ENCODE data around the gene TEKT5. TPM values are rescaled to one million over a fixed set of nuclear protein-coding genes. Genes with fewer than 3 reads are reported as not detected.

The TEKT5 gene
- polyA plus RNA-seq, 3 donors: 0.16 TPM; not detected in 2

GRCh38 chr16:10610499-10611184 lies 84.1 kb downstream of the TEKT5 start:
- intact Hi-C loops (cut with micrococcal nuclease): no loop called here

GRCh38 chr16:10609402-10609774 lies 85.3 kb downstream of the TEKT5 start:
- peaks cover 10% of the 10 kb centered on the region for H3K4me1 Mint-ChIP-seq

More at GRCh38 chr16:10610499-10611184, 84.1 kb downstream of the TEKT5 start:
- no peak for DNase-seq
- Histone ChIP-seq H3K9ac (ENCODE audit: insufficient read depth, low read length, poor library complexity, severe bottlenecking) (no peak overlapping the region), H3K36me3 (replicated peaks in 1 of 2; ENCODE audit: control insufficient read depth in 1 of 2, insufficient read depth in 2 of 2, low read length in 2 of 2) (no peaks in the 10 kb centered on the region), H3K4me2 (replicated peaks; ENCODE audit: extremely low read depth, low read length, poor library complexity, severe bottlenecking) (no peak overlapping the region), H4K20me1 (ENCODE audit: insufficient read depth, low read length) (no peaks in the 10 kb centered on the region), H3K27ac (ENCODE audit: low read depth in 1 of 2, low read length in 2 of 2) (no peak overlapping the region), H2AFZ (ENCODE audit: insufficient read depth, low read depth, low read length, poor library complexity, severe bottlenecking) (no peak overlapping the region), H3K4me1 (ENCODE audit: control insufficient read depth in 1 of 2, insufficient read depth in 2 of 2, low read length in 2 of 2) (peaks cover 16 to 19% of the 10 kb centered on the region in 2 donors), H3K79me2 (ENCODE audit: insufficient read depth, low read length) (no peaks in the 10 kb centered on the region), H3K27me3 (ENCODE audit: control insufficient read depth in 2 of 2, insufficient read depth in 2 of 2, low read length in 2 of 2) (peaks cover 0 to 2% of the 10 kb centered on the region in 2 donors), H3K4me3 (replicated peaks in 1 of 3; ENCODE audit: low read depth in 2 of 3, low read length in 3 of 3) (no peak overlapping the region), H3K9me3 (replicated peaks in 1 of 2; ENCODE audit: control insufficient read depth in 1 of 2, insufficient read depth in 1 of 2, low read length in 2 of 2) (no peaks in the 10 kb centered on the region)
- no peak overlapping the region for H3K4me3 Mint-ChIP-seq
- TF ChIP-seq CTCF (IDR thresholded peaks at IDR 0.05): no peak
- 93% methylated on average over 2 of the region's 13 CpGs for WGBS (ENCODE audit: insufficient coverage)
- peaks cover 0 to 2% (median 0%) of the 10 kb centered on the region in 7 donors for H3K9me3 Mint-ChIP-seq
- H3K27me3 Mint-ChIP-seq (ENCODE audit: low read depth in 3 of 3): peaks cover 3 to 5% (median 4%) of the 10 kb centered on the region in 3 donors
- H3K27ac Mint-ChIP-seq: no peak overlapping the region
- peaks cover 11% of the 10 kb centered on the region for H3K4me1 Mint-ChIP-seq
- H3K36me3 Mint-ChIP-seq: no peaks in the 10 kb centered on the region

More at GRCh38 chr16:10609402-10609774, 85.3 kb downstream of the TEKT5 start:
- H3K4me3 Mint-ChIP-seq: no peak overlapping the region
- Histone ChIP-seq H3K9ac (ENCODE audit: insufficient read depth, low read length, poor library complexity, severe bottlenecking) (no peak overlapping the region), H4K20me1 (ENCODE audit: insufficient read depth, low read length) (no peaks in the 10 kb centered on the region), H3K27me3 (ENCODE audit: control insufficient read depth in 2 of 2, insufficient read depth in 2 of 2, low read length in 2 of 2) (peaks cover 0 to 2% of the 10 kb centered on the region in 2 donors), H3K27ac (ENCODE audit: low read depth in 1 of 2, low read length in 2 of 2) (no peak overlapping the region), H3K4me2 (replicated peaks; ENCODE audit: extremely low read depth, low read length, poor library complexity, severe bottlenecking) (no peak overlapping the region), H3K9me3 (replicated peaks in 1 of 2; ENCODE audit: control insufficient read depth in 1 of 2, insufficient read depth in 1 of 2, low read length in 2 of 2) (no peaks in the 10 kb centered on the region), H3K36me3 (replicated peaks in 1 of 2; ENCODE audit: control insufficient read depth in 1 of 2, insufficient read depth in 2 of 2, low read length in 2 of 2) (no peaks in the 10 kb centered on the region), H3K79me2 (ENCODE audit: insufficient read depth, low read length) (no peaks in the 10 kb centered on the region), H2AFZ (ENCODE audit: insufficient read depth, low read depth, low read length, poor library complexity, severe bottlenecking) (no peak overlapping the region), H3K4me3 (replicated peaks in 1 of 3; ENCODE audit: low read depth in 2 of 3, low read length in 3 of 3) (no peak overlapping the region), H3K4me1 (ENCODE audit: control insufficient read depth in 1 of 2, insufficient read depth in 2 of 2, low read length in 2 of 2) (peaks cover 10 to 14% of the 10 kb centered on the region in 2 donors)
- WGBS (ENCODE audit: insufficient coverage): 89% methylated on average over 4 of the region's 7 CpGs
- DNase-seq: no peak
- intact Hi-C loops (cut with micrococcal nuclease): no loop called here
- H3K36me3 Mint-ChIP-seq: no peaks in the 10 kb centered on the region
- no peak for TF ChIP-seq CTCF (IDR thresholded peaks at IDR 0.05)
- H3K27ac Mint-ChIP-seq: no peak overlapping the region
- H3K27me3 Mint-ChIP-seq (ENCODE audit: low read depth in 3 of 3): peaks cover 2 to 9% (median 4%) of the 10 kb centered on the region in 3 donors
- H3K9me3 Mint-ChIP-seq: peaks cover 0 to 2% (median 0%) of the 10 kb centered on the region in 7 donors
